OCI-LY7 (cell line): ENCODE measurements around the gene P2RX1.

Source experiments
- CTCF ChIP-seq: fragments of 200-600 bp; sonication (generic); conservative IDR thresholded peaks from 2 replicates; pipeline ENCODE4 v1.5.1; 2014; ENCODE audit warnings: mild to moderate bottlenecking, antibody characterized with exemption, low read length, moderate library complexity, mixed read lengths
- EZH2phosphoT487 ChIP-seq: fragments of 200-600 bp; sonication (generic); IDR thresholded peaks from 2 replicates; pipeline ENCODE4 v1.6.1; 2018; ENCODE audit warnings: low read depth, borderline replicate concordance, mild to moderate bottlenecking, mixed run types, antibody characterized with exemption, low read length, moderate library complexity, mixed read lengths

- TF ChIP-seq CTCF (no peak), EZH2phosphoT487 (no peak)
Measured at GRCh38 chr17:3851461-3852100, 64.7 kb downstream of the P2RX1 start.
